GM18508 (cell line): ENCODE results near the gene ZMYM2.

Experiments
- ATAC-seq: cut with Tn5 transposase; IDR thresholded peaks from one replicate; pipeline ENCODE4 v1.9.1; 2021; ENCODE audit warnings: moderate number of reproducible peaks; ENCODE audit not compliant: insufficient read depth, unreplicated experiment

Gene ZMYM2

GRCh38 chr13:20043207-20043925, 84.8 kb downstream of the ZMYM2 start:
- ATAC-seq: no peak

- ATAC-seq: no peak
Observed at GRCh38 chr13:20044086-20044485, 85.6 kb downstream of the ZMYM2 start.

GRCh38 chr13:20045950-20046548, 87.5 kb downstream of the ZMYM2 start:
- ATAC-seq: no peak

GRCh38 chr13:20049558-20050473, 91.3 kb downstream of the ZMYM2 start:
- ATAC-seq: no peak

- no peak for ATAC-seq
Observed at GRCh38 chr13:20051366-20051765, 92.8 kb downstream of the ZMYM2 start.

- no peak for ATAC-seq
Observed at GRCh38 chr13:20053016-20053415, 94.5 kb downstream of the ZMYM2 start.

GRCh38 chr13:20053891-20054290, 95.4 kb downstream of the ZMYM2 start:
- no peak for ATAC-seq

GRCh38 chr13:20054586-20054985, 96.1 kb downstream of the ZMYM2 start:
- ATAC-seq: no peak

- ATAC-seq: no peak
Observed at GRCh38 chr13:20057214-20057613, 98.7 kb downstream of the ZMYM2 start.

GRCh38 chr13:20057963-20058362, 99.4 kb downstream of the ZMYM2 start:
- ATAC-seq: no peak

GRCh38 chr13:20058476-20058875, 99.9 kb downstream of the ZMYM2 start:
- no peak for ATAC-seq

- ATAC-seq: no peak
Observed at GRCh38 chr13:20064128-20064527, 105.6 kb downstream of the ZMYM2 start.

- ATAC-seq: no peak
Observed at GRCh38 chr13:20065516-20065915, 107.0 kb downstream of the ZMYM2 start.

- no peak for ATAC-seq
Observed at GRCh38 chr13:20069956-20070355, 111.4 kb downstream of the ZMYM2 start.

GRCh38 chr13:20073775-20074174, 115.2 kb downstream of the ZMYM2 start:
- ATAC-seq: peak; percentile 90

GRCh38 chr13:20074966-20075365, 116.4 kb downstream of the ZMYM2 start:
- no peak for ATAC-seq

- ATAC-seq: no peak
Observed at GRCh38 chr13:20077086-20077485, 118.6 kb downstream of the ZMYM2 start.

- ATAC-seq: no peak
Observed at GRCh38 chr13:20080377-20081164, 122.0 kb downstream of the ZMYM2 start.

- ATAC-seq: no peak
Observed at GRCh38 chr13:20090349-20090748, 131.8 kb downstream of the ZMYM2 start.

GRCh38 chr13:20093951-20094350, 135.4 kb downstream of the ZMYM2 start:
- ATAC-seq: no peak
